WTC11 (cell line): ENCODE data around the gene MED4. TPM values are rescaled to one million over a fixed set of nuclear protein-coding genes. Genes with fewer than 3 reads are reported as not detected.

Source experiments
- ATAC-seq: fragments of 200-7000 bp; cut with Tn5 transposase; 2 replicates; pipeline ENCODE4 v1.10.0; 2021; ENCODE audit warnings: mild to moderate bottlenecking, moderate library complexity
- CTCF ChIA-PET: fragments of 300-600 bp; sonication (Branson Sonifier 250); formaldehyde crosslinking; loops from one replicate; lab custom pipeline; 2021; ENCODE audit warnings: antibody characterized with exemption; lab: Charles Lee
- POLR2A ChIA-PET: fragments of 350-600 bp; sonication (Branson Sonifier 250); formaldehyde crosslinking; loops from one replicate; lab custom pipeline; 2021; ENCODE audit warnings: antibody characterized with exemption; lab: Charles Lee
- DNase-seq: peaks from one replicate; pipeline ENCODE4 v3.0.0; 2021; ENCODE audit warnings: low spot score
- H3K27ac Mint-ChIP-seq: 2 replicates; pipeline ENCODE4 v1.8.0; 2021; ENCODE audit warnings: mixed read lengths
- H3K27me3 Mint-ChIP-seq: 2 replicates; pipeline ENCODE4 v1.8.0; 2021; ENCODE audit warnings: low read depth, mild to moderate bottlenecking, moderate library complexity, mixed read lengths
- H3K36me3 Mint-ChIP-seq: 2 replicates; pipeline ENCODE4 v1.8.0; 2021; ENCODE audit warnings: mixed read lengths
- H3K4me1 Mint-ChIP-seq: 2 replicates; pipeline ENCODE4 v1.8.0; 2022; ENCODE audit warnings: mixed read lengths
- H3K4me3 Mint-ChIP-seq: 2 replicates; pipeline ENCODE4 v1.8.0; 2021; ENCODE audit warnings: mild to moderate bottlenecking, moderate library complexity, mixed read lengths
- H3K9me3 Mint-ChIP-seq: 2 replicates; pipeline ENCODE4 v1.8.0; 2021; ENCODE audit warnings: mixed read lengths
- AFF4 ChIP-seq: sonication (generic); formaldehyde crosslinking; IDR thresholded peaks from 2 replicates; pipeline ENCODE4 v1.8.1; 2023; ENCODE audit warnings: mild to moderate bottlenecking, missing genetic modification reagents, borderline replicate concordance
- CBFB ChIP-seq: sonication (generic); formaldehyde crosslinking; IDR thresholded peaks from 2 replicates; pipeline ENCODE4 v1.8.1; 2022; ENCODE audit warnings: mild to moderate bottlenecking, low read depth, missing genetic modification reagents
- CREB1 ChIP-seq: sonication (generic); formaldehyde crosslinking; IDR thresholded peaks from 2 replicates; pipeline ENCODE4 v1.8.0; 2023; ENCODE audit warnings: mild to moderate bottlenecking, missing genetic modification reagents
- E2F5 ChIP-seq: sonication (generic); formaldehyde crosslinking; IDR thresholded peaks from 2 replicates; pipeline ENCODE4 v1.8.1; 2022; ENCODE audit warnings: mild to moderate bottlenecking, moderate library complexity, missing genetic modification reagents
- ELF4 ChIP-seq: sonication (generic); formaldehyde crosslinking; IDR thresholded peaks from 2 replicates; pipeline ENCODE4 v1.8.1; 2022; ENCODE audit warnings: low read depth, mild to moderate bottlenecking, moderate library complexity, missing genetic modification reagents
- EMX1 ChIP-seq: fragments of 250-450 bp; sonication (Bioruptor Pico); IDR thresholded peaks from 2 replicates; pipeline ENCODE4 v1.8.0; 2021; ENCODE audit warnings: mild to moderate bottlenecking
- GTF2I ChIP-seq: fragments of 250-450 bp; sonication (Bioruptor Pico); conservative IDR thresholded peaks from 2 replicates; pipeline ENCODE4 v1.4.0; 2021; ENCODE audit warnings: mild to moderate bottlenecking
- HMGXB4 ChIP-seq: sonication (generic); formaldehyde crosslinking; IDR thresholded peaks from 2 replicates; pipeline ENCODE4 v1.8.1; 2023; ENCODE audit warnings: mild to moderate bottlenecking, moderate library complexity, missing genetic modification reagents
- NFYB ChIP-seq: sonication (generic); formaldehyde crosslinking; conservative IDR thresholded peaks from 2 replicates; pipeline ENCODE4 v1.8.0; 2022; ENCODE audit warnings: low read depth, missing genetic modification reagents
- NR3C1 ChIP-seq: sonication (generic); formaldehyde crosslinking; conservative IDR thresholded peaks from 2 replicates; pipeline ENCODE4 v1.8.1; 2023; ENCODE audit warnings: low read depth, mild to moderate bottlenecking, missing genetic modification reagents
- RORB ChIP-seq: fragments of 250-450 bp; sonication (Bioruptor Pico); IDR thresholded peaks from 2 replicates; pipeline ENCODE4 v1.9.0; 2021; ENCODE audit warnings: mild to moderate bottlenecking
- SMAD4 ChIP-seq: sonication (generic); formaldehyde crosslinking; IDR thresholded peaks from 2 replicates; pipeline ENCODE4 v1.8.0; 2022; ENCODE audit warnings: mild to moderate bottlenecking, missing genetic modification reagents
- TCF7 ChIP-seq: sonication (generic); formaldehyde crosslinking; IDR thresholded peaks from 2 replicates; pipeline ENCODE4 v1.8.0; 2022; ENCODE audit warnings: mild to moderate bottlenecking, low read depth, missing genetic modification reagents, moderate library complexity
- USF1 ChIP-seq: sonication (generic); formaldehyde crosslinking; IDR thresholded peaks from 2 replicates; pipeline ENCODE4 v1.8.0; 2022; ENCODE audit warnings: mild to moderate bottlenecking, missing genetic modification reagents
- ZBTB43 ChIP-seq: sonication (generic); formaldehyde crosslinking; IDR thresholded peaks from 2 replicates; pipeline ENCODE4 v1.8.1; 2023; ENCODE audit warnings: mild to moderate bottlenecking, missing genetic modification reagents
- ZNF232 ChIP-seq: sonication (generic); formaldehyde crosslinking; IDR thresholded peaks from 2 replicates; pipeline ENCODE4 v1.8.0; 2022; ENCODE audit warnings: mild to moderate bottlenecking, missing genetic modification reagents
- ZNF281 ChIP-seq: sonication (generic); formaldehyde crosslinking; IDR thresholded peaks from 2 replicates; pipeline ENCODE4 v1.8.0; 2023; ENCODE audit warnings: mild to moderate bottlenecking, missing genetic modification reagents
- ZNF396 ChIP-seq: fragments of 250-450 bp; sonication (Bioruptor Pico); IDR thresholded peaks from 2 replicates; pipeline ENCODE4 v1.8.0; 2021; ENCODE audit warnings: mild to moderate bottlenecking, moderate library complexity, borderline replicate concordance
- ZNF423 ChIP-seq: fragments of 250-450 bp; sonication (Bioruptor Pico); IDR thresholded peaks from 2 replicates; pipeline ENCODE4 v2.1.2; 2022; ENCODE audit warnings: mild to moderate bottlenecking, moderate library complexity
- total RNA-seq: library from RNA; stranded (reverse); gene quantifications from 3 replicates; pipeline ENCODE4 v1.2.3, GENCODE V29; 2021

MED4 gene
- total RNA-seq, 1 experiment from 2014 or later = 48.1 TPM

GRCh38 chr13:48116808-48117207 is 21.9 kb upstream of the MED4 start (continued):
- no peak for TF ChIP-seq ZNF281 (CRISPR knock-in tag)
- TF ChIP-seq HMGXB4 (CRISPR knock-in tag) = no peak
- no peak for TF ChIP-seq ZNF396 (CRISPR knock-in tag)

- Mint-ChIP-seq H3K4me1 (peaks cover 6% of the 10 kb centered on the region; the same call in 1 of the 2 replicates), H3K4me3 (no peak overlapping the region), H3K36me3 (no peaks in the 10 kb centered on the region), H3K9me3 (no peaks in the 10 kb centered on the region), H3K27ac (no peak overlapping the region), H3K27me3 (peaks cover 10% of the 10 kb centered on the region; the same call in 1 of the 2 replicates)
- ATAC-seq (no peak), DNase-seq (no peak)
- ChIA-PET POLR2A (no interaction called here), CTCF (no interaction called here)
- TF ChIP-seq ZNF423 (CRISPR knock-in tag) = no peak
- no peak for TF ChIP-seq USF1 (CRISPR knock-in tag)
- TF ChIP-seq RORB (CRISPR knock-in tag) = no peak
- TF ChIP-seq NFYB (CRISPR knock-in tag) = no peak
- TF ChIP-seq, all 79 proteins: peak for 0
Measured at GRCh38 chr13:48113756-48114130, 18.8 kb upstream of the MED4 start.

GRCh38 chr13:48112896-48113755 is 18.2 kb upstream of the MED4 start:
- no peak overlapping the region for H3K4me3 Mint-ChIP-seq
- H3K4me1 Mint-ChIP-seq = peaks cover 6% of the 10 kb centered on the region; the same call in 1 of the 2 replicates
- H3K27me3 Mint-ChIP-seq = peaks cover 10% of the 10 kb centered on the region; the same call in 1 of the 2 replicates
- H3K36me3 Mint-ChIP-seq = no peaks in the 10 kb centered on the region
- DNase-seq (no peak), ATAC-seq (no peak)
- no peak overlapping the region for H3K27ac Mint-ChIP-seq
- H3K9me3 Mint-ChIP-seq = no peaks in the 10 kb centered on the region
- CTCF ChIA-PET = no interaction called here
- POLR2A ChIA-PET = no interaction called here
- TF ChIP-seq E2F5 (CRISPR knock-in tag) (no peak), CBFB (CRISPR knock-in tag) (no peak), HMGXB4 (CRISPR knock-in tag) (no peak), GTF2I (CRISPR knock-in tag) (no peak), RORB (CRISPR knock-in tag) (no peak), TCF7 (CRISPR knock-in tag) (no peak), ZBTB43 (CRISPR knock-in tag) (no peak), AFF4 (CRISPR knock-in tag) (no peak), ZNF232 (CRISPR knock-in tag) (no peak), NR3C1 (CRISPR knock-in tag) (no peak), EMX1 (no peak), ELF4 (CRISPR knock-in tag) (no peak), CREB1 (no peak), SMAD4 (no peak)
